ENCODE measurements around the gene BCAT1. TPM values are rescaled to one million over a fixed set of nuclear protein-coding genes. Genes with fewer than 3 reads are reported as not detected.

BCAT1 gene
- total RNA-seq, 5 donors from 2014 or later (not counting 1 experiment from before 2014, with no cell fraction given) = 1.2 to 4.2 (median 3.2) TPM

DNA sequence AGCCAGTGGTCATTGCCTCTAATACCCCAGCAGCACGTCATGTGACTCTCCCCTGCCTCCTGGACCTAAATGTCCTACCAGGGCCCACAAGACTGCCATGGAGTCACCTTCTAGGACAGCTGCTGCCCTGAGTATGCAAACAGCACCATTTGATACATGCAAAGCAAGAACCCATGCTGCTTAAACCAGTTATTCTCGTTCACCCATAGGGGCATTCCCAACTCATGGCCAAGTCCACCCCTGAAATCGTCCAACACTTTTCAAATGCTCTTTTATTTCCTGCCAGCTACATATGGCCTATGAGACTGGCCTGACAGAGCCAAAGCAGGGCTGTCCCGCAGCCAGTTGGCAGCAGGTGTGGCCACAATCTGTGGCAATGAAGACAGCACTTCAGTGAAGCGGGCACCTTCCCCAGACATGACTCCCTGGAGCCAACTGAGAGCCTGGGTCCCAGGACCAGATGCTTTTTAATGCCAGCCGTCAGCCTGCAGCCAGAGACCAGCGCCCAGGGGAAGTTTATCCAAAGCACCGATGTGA lies 99.9 kb downstream of the BCAT1 start:
- H3K9me3 ChIP-seq = no peaks in the 10 kb centered on the region
- WGBS (ENCODE audit: insufficient coverage) = 78% methylated on average over 6 of the region's 8 CpGs
- no peak overlapping the region for H3K4me3 ChIP-seq (ENCODE audit: control insufficient read depth in 1 of 2, extremely low read depth in 1 of 2, low read length in 1 of 2)
- H3K27me3 ChIP-seq (replicated peaks in 1 of 2; ENCODE audit: control insufficient read depth in 2 of 2, extremely low read depth in 1 of 2, insufficient read depth in 2 of 2, low read length in 1 of 2) = no peaks in the 10 kb centered on the region
- ChIA-PET CTCF (no interaction called here), POLR2A (no interaction called here)
- H3K4me1 ChIP-seq (ENCODE audit: control insufficient read depth in 1 of 2, extremely low read depth in 1 of 2, insufficient read depth in 2 of 2, low read length in 2 of 2) = no peaks in the 10 kb centered on the region
- H3K36me3 ChIP-seq (ENCODE audit: control insufficient read depth in 2 of 2, extremely low read depth in 1 of 2, insufficient read depth in 1 of 2, low read length in 1 of 2) = no peaks in the 10 kb centered on the region
- Mint-ChIP-seq H3K27me3 (peaks cover 0 to 4% of the 10 kb centered on the region in 2 donors), H3K36me3 (no peaks in the 10 kb centered on the region), H3K4me1 (peaks cover 0 to 2% (median 0%) of the 10 kb centered on the region in 3 donors), H3K4me3 (no peak overlapping the region), H3K9me3 (no peaks in the 10 kb centered on the region), H3K27ac (no peak overlapping the region)
- ATAC-seq (replicated peaks in 1 of 4) (no peak), DNase-seq (no peak)
- H3K27ac ChIP-seq (ENCODE audit: low read length) = no peak overlapping the region

GRCh38 chr12:24846689-24847088 lies 102.2 kb downstream of the BCAT1 start:
- WGBS (ENCODE audit: insufficient coverage) = 94% methylated on average over 2 of the region's 2 CpGs
- Histone ChIP-seq H3K27me3 (replicated peaks in 1 of 2; ENCODE audit: control insufficient read depth in 2 of 2, extremely low read depth in 1 of 2, insufficient read depth in 2 of 2, low read length in 1 of 2) (no peaks in the 10 kb centered on the region), H3K27ac (ENCODE audit: low read length) (no peak overlapping the region), H3K36me3 (ENCODE audit: control insufficient read depth in 2 of 2, extremely low read depth in 1 of 2, insufficient read depth in 1 of 2, low read length in 1 of 2) (no peaks in the 10 kb centered on the region), H3K9me3 (no peaks in the 10 kb centered on the region), H3K4me1 (ENCODE audit: control insufficient read depth in 1 of 2, extremely low read depth in 1 of 2, insufficient read depth in 2 of 2, low read length in 2 of 2) (no peaks in the 10 kb centered on the region), H3K4me3 (ENCODE audit: control insufficient read depth in 1 of 2, extremely low read depth in 1 of 2, low read length in 1 of 2) (no peak overlapping the region)
- Mint-ChIP-seq H3K4me3 (no peak overlapping the region), H3K27me3 (peaks cover 0 to 4% of the 10 kb centered on the region in 2 donors), H3K4me1 (peaks cover 0 to 2% (median 0%) of the 10 kb centered on the region in 3 donors), H3K9me3 (no peaks in the 10 kb centered on the region), H3K36me3 (no peaks in the 10 kb centered on the region), H3K27ac (no peak overlapping the region)
- CTCF ChIA-PET = interaction anchor here in 1 of 2 donors (1.0 kb wide), 1 partner anchor 15 kb away, joined by 3 read pairs; no protein-coding TSS in a partner anchor
- ATAC-seq (replicated peaks in 1 of 4) (no peak), DNase-seq (no peak)
- POLR2A ChIA-PET = no interaction called here

DNA sequence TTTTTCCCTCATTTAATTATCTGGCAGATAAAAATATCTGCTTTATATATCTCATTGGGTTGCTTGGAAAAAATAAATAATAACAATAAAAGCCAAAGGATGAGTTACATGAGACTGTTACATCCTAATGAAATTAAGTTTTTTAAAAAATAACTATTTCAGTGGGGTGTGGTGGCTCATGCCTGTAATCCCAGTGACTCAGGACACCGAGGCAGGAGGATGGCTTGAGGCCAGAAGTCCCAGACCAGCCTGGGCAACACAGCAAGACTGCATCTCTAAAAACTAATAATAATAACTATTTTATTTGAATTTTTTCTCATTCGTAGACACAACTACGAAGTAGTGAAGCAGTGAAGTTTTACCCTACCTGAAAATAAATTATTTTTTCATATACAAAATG lies 103.3 kb downstream of the BCAT1 start:
- Mint-ChIP-seq H3K36me3 (no peaks in the 10 kb centered on the region), H3K27me3 (peaks cover 4% of the 10 kb centered on the region in 2 donors), H3K9me3 (no peaks in the 10 kb centered on the region), H3K27ac (no peak overlapping the region), H3K4me3 (no peak overlapping the region), H3K4me1 (peaks cover 0 to 2% (median 0%) of the 10 kb centered on the region in 3 donors)
- DNase-seq (no peak), ATAC-seq (replicated peaks in 1 of 4) (no peak)
- Histone ChIP-seq H3K4me3 (ENCODE audit: control insufficient read depth in 1 of 2, extremely low read depth in 1 of 2, low read length in 1 of 2) (no peak overlapping the region), H3K36me3 (ENCODE audit: control insufficient read depth in 2 of 2, extremely low read depth in 1 of 2, insufficient read depth in 1 of 2, low read length in 1 of 2) (no peaks in the 10 kb centered on the region), H3K9me3 (no peaks in the 10 kb centered on the region), H3K4me1 (ENCODE audit: control insufficient read depth in 1 of 2, extremely low read depth in 1 of 2, insufficient read depth in 2 of 2, low read length in 2 of 2) (no peaks in the 10 kb centered on the region), H3K27ac (ENCODE audit: low read length) (no peak overlapping the region), H3K27me3 (replicated peaks in 1 of 2; ENCODE audit: control insufficient read depth in 2 of 2, extremely low read depth in 1 of 2, insufficient read depth in 2 of 2, low read length in 1 of 2) (no peaks in the 10 kb centered on the region)
- CTCF ChIA-PET = interaction anchor here (0.7 to 1.0 kb wide), 4 partner anchors 11 to 1880 kb away, joined by 3 read pairs; no protein-coding TSS in a partner anchor
- POLR2A ChIA-PET = interaction anchor here in 1 of 2 donors (0.6 kb wide), 1 partner anchor 293 kb away, joined by 3 read pairs; no protein-coding TSS in a partner anchor
- WGBS (ENCODE audit: insufficient coverage) = no CpG with 5 or more reads among the region's 3 CpGs

DNA sequence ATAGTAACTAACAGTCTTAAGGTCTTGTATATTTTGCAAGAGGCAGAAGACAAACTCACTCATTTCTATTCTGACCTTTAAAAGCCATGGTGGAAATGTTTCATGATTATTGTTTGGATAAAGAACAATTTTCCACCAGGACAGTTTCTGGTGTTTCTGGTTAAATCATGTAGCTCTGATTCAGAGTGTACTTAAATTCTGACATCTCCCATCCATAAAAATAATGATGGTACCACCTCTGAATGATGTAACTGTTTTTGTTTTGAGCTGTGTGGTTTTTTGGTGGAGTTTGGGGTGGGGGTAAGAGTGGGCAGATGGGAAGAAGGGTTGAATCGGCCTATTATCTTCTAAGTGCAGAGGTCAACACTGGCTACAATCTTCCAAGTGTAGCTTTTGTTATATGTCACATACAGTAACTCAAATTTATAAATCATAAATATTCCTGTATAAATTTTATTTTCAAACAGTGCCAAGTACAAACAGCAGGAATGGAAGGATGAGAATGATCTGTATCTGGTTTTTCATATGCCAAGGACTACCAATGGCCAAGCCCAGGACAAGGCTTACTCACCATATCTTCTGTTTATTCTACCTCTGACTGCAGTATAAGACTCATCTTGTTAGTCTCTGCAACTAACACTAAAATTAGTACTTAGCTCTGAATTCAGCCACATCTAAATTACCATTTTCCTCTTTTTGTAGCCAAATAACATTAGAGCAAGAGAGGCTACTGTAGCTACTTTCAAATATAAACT lies 108.7 kb downstream of the BCAT1 start:
- ChIA-PET POLR2A (no interaction called here), CTCF (no interaction called here)
- H3K36me3 ChIP-seq (ENCODE audit: control insufficient read depth in 2 of 2, extremely low read depth in 1 of 2, insufficient read depth in 1 of 2, low read length in 1 of 2) = no peaks in the 10 kb centered on the region
- no peaks in the 10 kb centered on the region for H3K9me3 ChIP-seq
- no peak overlapping the region for H3K27ac ChIP-seq (ENCODE audit: low read length)
- H3K27ac Mint-ChIP-seq = no peak overlapping the region
- DNase-seq (no peak), ATAC-seq (replicated peaks in 1 of 4) (no peak)
- no peaks in the 10 kb centered on the region for H3K27me3 ChIP-seq (replicated peaks in 1 of 2; ENCODE audit: control insufficient read depth in 2 of 2, extremely low read depth in 1 of 2, insufficient read depth in 2 of 2, low read length in 1 of 2)
- no peaks in the 10 kb centered on the region for H3K9me3 Mint-ChIP-seq
- peaks cover 11 to 20% (median 13%) of the 10 kb centered on the region in 3 donors for H3K4me1 Mint-ChIP-seq
- H3K4me3 ChIP-seq (ENCODE audit: control insufficient read depth in 1 of 2, extremely low read depth in 1 of 2, low read length in 1 of 2) = no peak overlapping the region
- H3K4me3 Mint-ChIP-seq = no peak overlapping the region
- H3K4me1 ChIP-seq (ENCODE audit: control insufficient read depth in 1 of 2, extremely low read depth in 1 of 2, insufficient read depth in 2 of 2, low read length in 2 of 2) = peaks cover 0 to 5% of the 10 kb centered on the region in 2 experiments
- peaks cover 3 to 10% of the 10 kb centered on the region in 2 donors for H3K27me3 Mint-ChIP-seq
- no CpG with 5 or more reads among the region's 1 CpG for WGBS (ENCODE audit: insufficient coverage)
- H3K36me3 Mint-ChIP-seq = no peaks in the 10 kb centered on the region

GRCh38 chr12:24839268-24839791 lies 109.6 kb downstream of the BCAT1 start:
- no peak overlapping the region for H3K27ac ChIP-seq (ENCODE audit: low read length)

DNA sequence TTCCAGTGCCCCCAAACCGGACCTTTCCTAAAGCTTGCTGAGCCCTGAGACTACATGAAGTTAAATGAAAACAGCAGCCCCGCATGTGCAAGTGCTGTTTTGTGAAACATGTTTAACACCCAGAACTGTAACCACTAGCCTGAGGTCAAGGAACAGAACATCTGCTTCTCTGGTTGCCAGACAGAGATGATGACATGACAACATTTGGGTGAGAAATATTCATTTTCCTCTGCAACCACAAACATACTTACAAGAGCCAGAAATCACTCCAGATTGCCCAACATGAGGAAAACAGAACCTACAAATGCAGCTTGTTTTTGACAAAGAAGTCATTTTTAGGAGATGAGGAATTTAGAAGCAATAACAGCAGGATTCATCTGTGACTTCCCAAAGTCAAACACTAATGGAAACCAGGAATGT lies 110.4 kb downstream of the BCAT1 start:
- no peaks in the 10 kb centered on the region for H3K36me3 ChIP-seq (ENCODE audit: control insufficient read depth in 2 of 2, extremely low read depth in 1 of 2, insufficient read depth in 1 of 2, low read length in 1 of 2)
- Mint-ChIP-seq H3K36me3 (no peaks in the 10 kb centered on the region), H3K9me3 (no peaks in the 10 kb centered on the region), H3K4me1 (peaks cover 11 to 20% (median 13%) of the 10 kb centered on the region in 3 donors), H3K27ac (no peak overlapping the region), H3K4me3 (peak overlapping the region in 1 of 3 donors; percentile 18), H3K27me3 (peaks cover 3 to 10% of the 10 kb centered on the region in 2 donors)
- ATAC-seq (replicated peaks in 1 of 4) (no peak), DNase-seq (peak in 1 of 35 experiments; percentile 10)
- WGBS (ENCODE audit: insufficient coverage) = 0% methylated on average over 1 of the region's 2 CpGs
- H3K27me3 ChIP-seq (replicated peaks in 1 of 2; ENCODE audit: control insufficient read depth in 2 of 2, extremely low read depth in 1 of 2, insufficient read depth in 2 of 2, low read length in 1 of 2) = no peaks in the 10 kb centered on the region
- no peaks in the 10 kb centered on the region for H3K9me3 ChIP-seq
- H3K27ac ChIP-seq (ENCODE audit: low read length) = no peak overlapping the region
- peaks cover 0 to 5% of the 10 kb centered on the region in 2 experiments for H3K4me1 ChIP-seq (ENCODE audit: control insufficient read depth in 1 of 2, extremely low read depth in 1 of 2, insufficient read depth in 2 of 2, low read length in 2 of 2)
- ChIA-PET CTCF (interaction anchor here (0.9 to 1.0 kb wide), 2 partner anchors 41 to 1634 kb away, joined by 3 read pairs; no protein-coding TSS in a partner anchor), POLR2A (no interaction called here)
- no peak overlapping the region for H3K4me3 ChIP-seq (ENCODE audit: control insufficient read depth in 1 of 2, extremely low read depth in 1 of 2, low read length in 1 of 2)

More at GRCh38 chr12:24839268-24839791, 109.6 kb downstream of the BCAT1 start:
- CTCF ChIA-PET = no interaction called here
- Histone ChIP-seq H3K4me3 (ENCODE audit: control insufficient read depth in 1 of 2, extremely low read depth in 1 of 2, low read length in 1 of 2) (no peak overlapping the region), H3K4me1 (ENCODE audit: control insufficient read depth in 1 of 2, extremely low read depth in 1 of 2, insufficient read depth in 2 of 2, low read length in 2 of 2) (peaks cover 0 to 5% of the 10 kb centered on the region in 2 experiments), H3K36me3 (ENCODE audit: control insufficient read depth in 2 of 2, extremely low read depth in 1 of 2, insufficient read depth in 1 of 2, low read length in 1 of 2) (no peaks in the 10 kb centered on the region), H3K9me3 (no peaks in the 10 kb centered on the region), H3K27me3 (replicated peaks in 1 of 2; ENCODE audit: control insufficient read depth in 2 of 2, extremely low read depth in 1 of 2, insufficient read depth in 2 of 2, low read length in 1 of 2) (no peaks in the 10 kb centered on the region)
- WGBS (ENCODE audit: insufficient coverage) = 24% methylated on average over 8 of the region's 13 CpGs
- Mint-ChIP-seq H3K9me3 (no peaks in the 10 kb centered on the region), H3K27ac (no peak overlapping the region), H3K4me3 (peak overlapping the region; percentile 18 to 44 (median 42)), H3K4me1 (peaks cover 11 to 20% (median 13%) of the 10 kb centered on the region in 3 donors), H3K36me3 (no peaks in the 10 kb centered on the region), H3K27me3 (peaks cover 3 to 10% of the 10 kb centered on the region in 2 donors)
- DNase-seq (peak in 2 of 35 experiments; percentile 1 to 25), ATAC-seq (replicated peaks in 1 of 4) (peak; percentile 37 to 71 (median 54))
- POLR2A ChIA-PET = no interaction called here
